ENCODE results near the gene NR2F2.
A peak's percentile ranks its signal among the peaks of the same experiment; 100 is the strongest.

GRCh38 chr15:96349857-96350720 lies 19.6 kb downstream of the NR2F2 start:
- TF ChIP-seq, protein P1, sequence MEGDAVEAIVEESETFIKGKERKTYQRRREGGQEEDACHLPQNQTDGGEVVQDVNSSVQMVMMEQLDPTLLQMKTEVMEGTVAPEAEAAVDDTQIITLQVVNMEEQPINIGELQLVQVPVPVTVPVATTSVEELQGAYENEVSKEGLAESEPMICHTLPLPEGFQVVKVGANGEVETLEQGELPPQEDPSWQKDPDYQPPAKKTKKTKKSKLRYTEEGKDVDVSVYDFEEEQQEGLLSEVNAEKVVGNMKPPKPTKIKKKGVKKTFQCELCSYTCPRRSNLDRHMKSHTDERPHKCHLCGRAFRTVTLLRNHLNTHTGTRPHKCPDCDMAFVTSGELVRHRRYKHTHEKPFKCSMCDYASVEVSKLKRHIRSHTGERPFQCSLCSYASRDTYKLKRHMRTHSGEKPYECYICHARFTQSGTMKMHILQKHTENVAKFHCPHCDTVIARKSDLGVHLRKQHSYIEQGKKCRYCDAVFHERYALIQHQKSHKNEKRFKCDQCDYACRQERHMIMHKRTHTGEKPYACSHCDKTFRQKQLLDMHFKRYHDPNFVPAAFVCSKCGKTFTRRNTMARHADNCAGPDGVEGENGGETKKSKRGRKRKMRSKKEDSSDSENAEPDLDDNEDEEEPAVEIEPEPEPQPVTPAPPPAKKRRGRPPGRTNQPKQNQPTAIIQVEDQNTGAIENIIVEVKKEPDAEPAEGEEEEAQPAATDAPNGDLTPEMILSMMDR (IDR thresholded peaks at IDR 0.05; ENCODE audit: poor library complexity, severe bottlenecking) = no peak
- TF ChIP-seq SMC3 (conservative IDR thresholded peaks at IDR 0.05; ENCODE audit: poor library complexity) = no peak
- TF ChIP-seq EZH2 (IDR thresholded peaks at IDR 0.05; ENCODE audit: borderline replicate concordance, insufficient read depth, low read length, poor library complexity, severe bottlenecking) = no peak
- TF ChIP-seq MXI1 (conservative IDR thresholded peaks at IDR 0.05; ENCODE audit: poor library complexity, severe bottlenecking) = no peak
- no peak for TF ChIP-seq RAD21 (conservative IDR thresholded peaks at IDR 0.05)
- peak; percentile 53 for TF ChIP-seq POLR2AphosphoS5 (IDR thresholded peaks at IDR 0.05)
- TF ChIP-seq EP300 (conservative IDR thresholded peaks at IDR 0.05; ENCODE audit: poor library complexity, severe bottlenecking) = no peak

Measured in neural cell (in vitro differentiated cells).